AG04450 (cell line): Measurements from ENCODE around the gene LMBR1L. TPM values are rescaled to one million over a fixed set of nuclear protein-coding genes. Genes with fewer than 3 reads are reported as not detected.
A peak's percentile ranks its signal among the peaks of the same experiment; 100 is the strongest.

ENCODE experiments used
- CTCF ChIA-PET: fragments of 300-600, 350-600 bp; formaldehyde crosslinking; extraction: SDS; loops from one replicate; lab custom pipeline; 2022; ENCODE audit warnings: antibody characterized with exemption, inconsistent platforms; lab: Charles Lee
- POLR2A ChIA-PET: fragments of 350-600 bp; formaldehyde crosslinking; extraction: SDS; loops from one replicate; lab custom pipeline; 2021; ENCODE audit warnings: antibody characterized with exemption, inconsistent platforms; lab: Yijun Ruan, JAX
- DNase-seq: peaks from one replicate; pipeline ENCODE4 v3.0.0-alpha.2; 2011; ENCODE audit warnings: low read depth, low spot score
- H3K27ac ChIP-seq: one replicate; pipeline ENCODE4 v1.5.1; 2012; ENCODE audit warnings: low read depth, low read length, control low read depth
- H3K27me3 ChIP-seq: one replicate; pipeline ENCODE4 v1.6.0; 2012; ENCODE audit warnings: low read length; ENCODE audit not compliant: control insufficient read depth, insufficient read depth
- H3K4me3 ChIP-seq: 2 replicates; pipeline ENCODE4 v1.5.1; 2011; ENCODE audit warnings: mild to moderate bottlenecking, low read depth, low read length, control low read depth
- H3K9me3 ChIP-seq: 2 replicates; pipeline ENCODE4 v1.5.1; 2012; ENCODE audit warnings: low read length; ENCODE audit not compliant: control insufficient read depth, insufficient read depth
- CTCF ChIP-seq: IDR thresholded peaks from 2 replicates; pipeline ENCODE4 v1.5.1; 2011; ENCODE audit warnings: low read depth, low read length, control low read depth, inconsistent platforms
- polyA minus RNA-seq: library from RNA; depleted of rRNA, polyadenylated mRNA; stranded (reverse); fragments of >200 nt; gene quantifications from 2 replicates; pipeline ENCODE4 v1.2.3, GENCODE V29; 2011; rRNA and poly(A)+ RNA removed
- polyA plus RNA-seq: library from polyadenylated mRNA; depleted of rRNA; stranded (reverse); fragments of >200 nt; gene quantifications from 2 replicates; pipeline ENCODE4 v1.2.3, GENCODE V29; 2011; rRNA removed

Gene LMBR1L
- polyA plus RNA-seq, result 34.1 and 37.3 TPM in 2 replicates
- 53.6 and 65.0 TPM in 2 replicates for polyA minus RNA-seq

- Histone ChIP-seq H3K4me3 (peak within 1 kb of the TSS; percentile 82), H3K9me3 (peaks cover 6% of the 10 kb centered on the region; the same call in 1 of the 2 replicates), H3K27me3 (no peaks in the 10 kb centered on the region), H3K27ac (peak within 1 kb of the TSS; percentile 87)
- peak; percentile 59 for TF ChIP-seq CTCF
- ChIA-PET POLR2A (interaction anchor here (1.0 to 3.4 kb wide), 4 partner anchors 17 to 41 kb away, joined by 3 to 32 read pairs (median 8); partner anchors contain the start of genes DHH, RHEBL1 and TUBA1B), CTCF (interaction anchor here (0.5 to 12.2 kb wide), 11 partner anchors 10 to 153 kb away, joined by 3 to 125 read pairs (median 8); partner anchors contain the start of gene KMT2D)
- peak; percentile 95 for DNase-seq
Measured at GRCh38 chr12:49110464-49111155, at the start of gene LMBR1L. TSS of gene LMBR1L (minus strand) at chr12:49110847. CDS start at chr12:49110555, 292 bp downstream.

GRCh38 chr12:49160399-49160798 lies 49.8 kb upstream of the LMBR1L start:
- POLR2A ChIA-PET, result no interaction called here
- no peak for TF ChIP-seq CTCF

GRCh38 chr12:49154221-49154620 lies 43.6 kb upstream of the LMBR1L start:
- Histone ChIP-seq H3K9me3 (no peaks in the 10 kb centered on the region), H3K4me3 (no peak overlapping the region), H3K27ac (no peak overlapping the region), H3K27me3 (no peaks in the 10 kb centered on the region)
- ChIA-PET CTCF (no interaction called here), POLR2A (no interaction called here)
- TF ChIP-seq CTCF, result no peak
- no peak for DNase-seq

More at GRCh38 chr12:49160399-49160798, 49.8 kb upstream of the LMBR1L start:
- H3K27me3 ChIP-seq, result no peaks in the 10 kb centered on the region
- H3K9me3 ChIP-seq, result no peaks in the 10 kb centered on the region
- DNase-seq, result no peak
- no peak overlapping the region for H3K4me3 ChIP-seq
- H3K27ac ChIP-seq, result no peak overlapping the region
- CTCF ChIA-PET, result no interaction called here

GRCh38 chr12:49147384-49147783 lies 36.7 kb upstream of the LMBR1L start:
- Histone ChIP-seq H3K4me3 (no peak overlapping the region), H3K9me3 (no peaks in the 10 kb centered on the region), H3K27ac (no peak overlapping the region), H3K27me3 (no peaks in the 10 kb centered on the region)
- ChIA-PET CTCF (interaction anchor here (0.6 to 1.1 kb wide), 4 partner anchors 10 to 334 kb away, joined by 3 to 8 read pairs (median 4); no protein-coding TSS in a partner anchor), POLR2A (interaction anchor here (2.0 kb wide), 1 partner anchor 16 kb away, joined by 12 read pairs; the partner anchor contains the start of gene TUBA1B)
- DNase-seq, result no peak
- TF ChIP-seq CTCF, result no peak

GRCh38 chr12:49146406-49146805 lies 35.8 kb upstream of the LMBR1L start:
- Histone ChIP-seq H3K27ac (no peak overlapping the region), H3K4me3 (no peak overlapping the region), H3K27me3 (no peaks in the 10 kb centered on the region), H3K9me3 (no peaks in the 10 kb centered on the region)
- no peak for DNase-seq
- TF ChIP-seq CTCF, result no peak
- ChIA-PET CTCF (no interaction called here), POLR2A (no interaction called here)
